HUES6 (cell line): Measurements from ENCODE around the gene GAB2.

Experiments
- H3K27ac ChIP-seq: 2 replicates; pipeline ENCODE4 v1.7.0; 2013; ENCODE audit warnings: low read depth, mild to moderate bottlenecking, low read length, inconsistent platforms
- H3K27me3 ChIP-seq: 2 replicates; pipeline ENCODE4 v1.6.1; 2013; ENCODE audit warnings: low read length; ENCODE audit not compliant: control insufficient read depth, insufficient read depth
- H3K36me3 ChIP-seq: 2 replicates; pipeline ENCODE4 v1.6.1; 2013; ENCODE audit warnings: low read length; ENCODE audit not compliant: control insufficient read depth, insufficient read depth
- H3K4me1 ChIP-seq: 2 replicates; pipeline ENCODE4 v1.6.1; 2013; ENCODE audit warnings: low read length; ENCODE audit not compliant: control insufficient read depth, insufficient read depth
- H3K4me3 ChIP-seq: 2 replicates; pipeline ENCODE4 v1.5.1; 2013; ENCODE audit warnings: low read depth, low read length
- H3K9ac ChIP-seq: one replicate; pipeline ENCODE4 v1.6.1; 2013; ENCODE audit warnings: mild to moderate bottlenecking, low read length
- H3K9me3 ChIP-seq: 2 replicates; pipeline ENCODE4 v1.6.1; 2013; ENCODE audit warnings: low read depth, low read length; ENCODE audit not compliant: control insufficient read depth, insufficient read depth

Gene GAB2

GRCh38 chr11:78417888-78418583 lies 416 bp upstream of the GAB2 start:
- no peaks in the 10 kb centered on the region for H3K36me3 ChIP-seq
- H3K9me3 ChIP-seq, result no peaks in the 10 kb centered on the region
- H3K4me1 ChIP-seq, result peaks cover 13% of the 10 kb centered on the region; the same call in 1 of the 2 replicates
- H3K27me3 ChIP-seq, result peaks cover 18% of the 10 kb centered on the region
- peak overlapping the region; percentile 94 for H3K4me3 ChIP-seq
- peak overlapping the region; percentile 76 for H3K9ac ChIP-seq
- H3K27ac ChIP-seq, result no peak overlapping the region

- Histone ChIP-seq H3K9ac (peak overlapping the region; percentile 77), H3K4me1 (peaks cover 13% of the 10 kb centered on the region; the same call in 1 of the 2 replicates), H3K36me3 (no peaks in the 10 kb centered on the region), H3K4me3 (peak overlapping the region; percentile 94), H3K27ac (no peak overlapping the region; the same call in 1 of the 2 replicates), H3K27me3 (peaks cover 18% of the 10 kb centered on the region), H3K9me3 (no peaks in the 10 kb centered on the region)
Observed at GRCh38 chr11:78416285-78417174, 1.1 kb downstream of the GAB2 start.

- no peak overlapping the region for H3K9ac ChIP-seq
- peaks cover 13% of the 10 kb centered on the region; the same call in 1 of the 2 replicates for H3K4me1 ChIP-seq
- H3K36me3 ChIP-seq, result no peaks in the 10 kb centered on the region
- 0 out of 2 replicates have a peak, but pooled peaks cover 2% of the 10 kb centered on the region for H3K9me3 ChIP-seq
- no peak overlapping the region for H3K27ac ChIP-seq
- H3K4me3 ChIP-seq, result no peak overlapping the region
- peaks cover 18% of the 10 kb centered on the region for H3K27me3 ChIP-seq
Observed at GRCh38 chr11:78415338-78415737, 2.3 kb downstream of the GAB2 start.

GRCh38 chr11:78414321-78415051 lies 3.1 kb downstream of the GAB2 start:
- H3K27ac ChIP-seq, result no peak overlapping the region
- H3K9ac ChIP-seq, result no peak overlapping the region
- H3K27me3 ChIP-seq, result peaks cover 16% of the 10 kb centered on the region
- H3K4me3 ChIP-seq, result no peak overlapping the region
- peaks cover 12% of the 10 kb centered on the region; the same call in 1 of the 2 replicates for H3K4me1 ChIP-seq
- no peaks in the 10 kb centered on the region for H3K36me3 ChIP-seq
- H3K9me3 ChIP-seq, result 0 out of 2 replicates have a peak, but pooled peaks cover 4% of the 10 kb centered on the region

- Histone ChIP-seq H3K9ac (no peak overlapping the region), H3K4me3 (no peak overlapping the region), H3K27ac (no peak overlapping the region), H3K4me1 (no peaks in the 10 kb centered on the region), H3K27me3 (no peaks in the 10 kb centered on the region), H3K9me3 (0 out of 2 replicates have a peak, but pooled peaks cover 4% of the 10 kb centered on the region), H3K36me3 (no peaks in the 10 kb centered on the region)
Observed at GRCh38 chr11:78408619-78409018, 9.0 kb downstream of the GAB2 start.

- Histone ChIP-seq H3K4me3 (no peak overlapping the region), H3K4me1 (no peaks in the 10 kb centered on the region), H3K9ac (no peak overlapping the region), H3K27me3 (no peaks in the 10 kb centered on the region), H3K36me3 (no peaks in the 10 kb centered on the region), H3K27ac (no peak overlapping the region), H3K9me3 (peaks cover 7% of the 10 kb centered on the region; the same call in 1 of the 2 replicates)
Observed at GRCh38 chr11:78406568-78407196, 10.9 kb downstream of the GAB2 start.

GRCh38 chr11:78405805-78406204 lies 11.8 kb downstream of the GAB2 start:
- H3K4me3 ChIP-seq, result no peak overlapping the region
- peaks cover 1% of the 10 kb centered on the region; the same call in 1 of the 2 replicates for H3K4me1 ChIP-seq
- no peak overlapping the region for H3K9ac ChIP-seq
- H3K9me3 ChIP-seq, result peaks cover 7% of the 10 kb centered on the region; the same call in 1 of the 2 replicates
- H3K36me3 ChIP-seq, result no peaks in the 10 kb centered on the region
- H3K27me3 ChIP-seq, result no peaks in the 10 kb centered on the region
- no peak overlapping the region for H3K27ac ChIP-seq

GRCh38 chr11:78403781-78404180 lies 13.8 kb downstream of the GAB2 start:
- Histone ChIP-seq H3K27me3 (no peaks in the 10 kb centered on the region), H3K9me3 (peaks cover 2% of the 10 kb centered on the region; the same call in 1 of the 2 replicates), H3K27ac (no peak overlapping the region), H3K4me1 (peaks cover 21% of the 10 kb centered on the region), H3K36me3 (no peaks in the 10 kb centered on the region), H3K9ac (no peak overlapping the region), H3K4me3 (no peak overlapping the region)

GRCh38 chr11:78402847-78403246 lies 14.8 kb downstream of the GAB2 start:
- Histone ChIP-seq H3K9me3 (peaks cover 2% of the 10 kb centered on the region; the same call in 1 of the 2 replicates), H3K27ac (no peak overlapping the region), H3K9ac (no peak overlapping the region), H3K36me3 (no peaks in the 10 kb centered on the region), H3K4me1 (peaks cover 24% of the 10 kb centered on the region), H3K4me3 (no peak overlapping the region), H3K27me3 (no peaks in the 10 kb centered on the region)

- H3K4me1 ChIP-seq, result peaks cover 24% of the 10 kb centered on the region
- H3K9me3 ChIP-seq, result peaks cover 2% of the 10 kb centered on the region; the same call in 1 of the 2 replicates
- no peak overlapping the region for H3K4me3 ChIP-seq
- no peaks in the 10 kb centered on the region for H3K36me3 ChIP-seq
- H3K27ac ChIP-seq, result no peak overlapping the region
- no peak overlapping the region for H3K9ac ChIP-seq
- no peaks in the 10 kb centered on the region for H3K27me3 ChIP-seq
Observed at GRCh38 chr11:78400702-78401101, 16.9 kb downstream of the GAB2 start.
